Measurements from ENCODE around the gene IGF2BP2.

Gene IGF2BP2

GRCh38 chr3:185730550-185730949 is 94.3 kb downstream of the IGF2BP2 start:
- DNase-seq, result no peak

- DNase-seq, result no peak
Observed at GRCh38 chr3:185729337-185730055, 95.3 kb downstream of the IGF2BP2 start.

DNA sequence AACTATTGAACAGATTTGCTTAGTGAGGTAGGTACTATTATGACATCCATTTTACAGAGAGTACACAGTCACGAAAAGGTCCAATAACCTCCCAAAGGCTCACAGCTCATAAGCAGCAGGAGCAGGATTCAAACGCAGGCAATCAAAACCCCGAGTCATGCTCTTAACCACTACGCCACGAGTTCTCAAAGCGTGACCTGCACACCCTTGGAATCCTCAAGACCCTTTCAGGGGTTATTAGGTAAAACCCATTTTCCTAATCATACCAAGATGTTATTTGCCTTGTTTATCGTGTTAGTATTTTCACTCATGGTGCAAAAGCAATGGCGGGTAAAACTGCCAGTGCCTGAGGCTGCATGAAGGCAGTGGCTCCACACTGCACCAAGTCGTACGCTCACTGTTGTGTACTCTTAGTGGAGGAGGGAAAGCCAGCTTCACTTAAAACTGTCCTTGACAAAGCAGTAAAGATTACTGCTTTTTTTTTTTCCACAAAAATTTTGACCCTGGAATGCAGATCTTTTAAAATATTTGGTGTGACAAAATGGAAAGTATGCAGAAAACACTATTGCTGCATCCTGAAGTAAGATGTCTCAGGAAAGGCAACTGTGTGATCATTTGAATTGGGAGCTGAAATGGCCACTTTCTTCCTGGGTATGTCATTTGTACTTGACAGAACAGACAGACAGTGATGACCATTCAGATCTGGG is 96.1 kb downstream of the IGF2BP2 start:
- DNase-seq, result no peak

DNA sequence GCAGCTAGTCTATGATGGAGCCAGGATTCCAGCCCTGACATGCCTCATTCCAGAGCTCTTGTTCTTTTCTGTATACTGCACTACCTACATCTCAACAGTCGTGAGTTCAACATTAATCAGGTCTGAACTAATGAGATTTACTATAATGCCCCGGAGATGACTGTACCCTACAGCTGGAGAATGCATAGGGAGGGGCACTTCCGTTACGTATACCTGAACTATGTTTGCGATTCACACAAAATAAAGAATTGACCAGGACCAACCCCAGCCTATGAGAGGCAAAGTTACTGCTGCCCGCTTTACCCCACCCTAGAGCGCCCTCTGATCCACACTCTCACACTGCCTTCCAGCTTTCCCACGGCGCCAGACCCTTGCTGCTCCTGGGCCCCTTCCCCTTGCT is 97.0 kb downstream of the IGF2BP2 start:
- no peak for DNase-seq

- DNase-seq, result no peak
Observed at GRCh38 chr3:185726254-185726967, 98.4 kb downstream of the IGF2BP2 start.

DNA sequence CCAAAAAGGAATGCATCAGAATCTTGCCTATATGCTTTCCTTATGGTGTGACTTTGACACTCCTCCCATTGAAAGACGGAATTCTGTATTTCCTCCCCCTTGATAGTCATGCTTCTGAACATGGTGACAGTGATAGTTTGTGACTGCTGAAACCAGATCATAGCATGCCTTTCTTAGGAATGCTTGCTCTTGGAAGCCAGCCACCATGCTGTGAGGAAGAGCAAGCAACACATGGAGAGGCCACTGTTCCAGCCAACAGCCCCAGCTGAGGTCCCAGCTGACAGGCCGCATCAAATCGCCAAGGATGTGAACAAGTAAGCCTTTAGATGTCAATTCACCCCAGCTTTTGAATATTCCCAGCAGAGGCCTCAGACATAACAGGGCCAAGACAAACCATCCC is 100.1 kb downstream of the IGF2BP2 start:
- DNase-seq, result no peak

DNA sequence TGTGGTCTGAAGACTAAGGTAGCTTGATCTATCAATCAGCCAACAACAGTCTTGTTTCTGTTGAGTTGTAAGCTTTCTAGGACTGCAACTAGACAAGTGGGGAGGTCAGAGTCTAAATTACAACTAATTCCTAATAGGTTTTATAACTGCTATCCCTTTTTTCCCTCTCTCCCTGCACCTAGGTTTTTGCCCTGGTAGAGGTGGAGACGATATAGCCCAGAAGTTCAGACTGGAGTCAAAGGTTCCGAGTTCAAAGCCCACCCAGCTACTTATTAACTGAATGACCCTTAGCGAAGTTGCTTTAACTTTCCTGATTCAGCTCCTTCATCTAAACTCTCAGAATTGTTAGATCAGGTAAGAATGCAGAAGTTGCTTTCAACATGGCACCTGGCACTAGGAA is 100.6 kb downstream of the IGF2BP2 start:
- no peak for DNase-seq

DNA sequence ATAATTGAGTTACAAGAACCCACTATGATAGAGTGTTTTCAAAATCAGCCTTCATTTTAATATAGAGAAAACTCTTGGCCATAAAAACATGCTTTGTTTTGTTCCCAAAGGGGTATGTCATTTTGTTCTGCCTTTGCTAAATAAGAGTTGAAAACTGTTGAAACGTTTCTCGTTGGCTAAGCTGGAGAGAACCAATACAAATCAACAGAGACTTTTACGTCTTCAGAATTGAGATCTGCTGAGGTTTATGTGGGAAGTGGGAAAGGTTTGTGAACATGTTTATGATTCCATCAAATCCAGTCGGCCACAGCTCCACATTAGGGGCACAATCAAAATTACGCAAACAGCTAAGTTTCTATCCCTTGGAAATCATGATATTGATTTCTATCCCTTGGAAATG is 102.0 kb downstream of the IGF2BP2 start:
- DNase-seq, result no peak

DNA sequence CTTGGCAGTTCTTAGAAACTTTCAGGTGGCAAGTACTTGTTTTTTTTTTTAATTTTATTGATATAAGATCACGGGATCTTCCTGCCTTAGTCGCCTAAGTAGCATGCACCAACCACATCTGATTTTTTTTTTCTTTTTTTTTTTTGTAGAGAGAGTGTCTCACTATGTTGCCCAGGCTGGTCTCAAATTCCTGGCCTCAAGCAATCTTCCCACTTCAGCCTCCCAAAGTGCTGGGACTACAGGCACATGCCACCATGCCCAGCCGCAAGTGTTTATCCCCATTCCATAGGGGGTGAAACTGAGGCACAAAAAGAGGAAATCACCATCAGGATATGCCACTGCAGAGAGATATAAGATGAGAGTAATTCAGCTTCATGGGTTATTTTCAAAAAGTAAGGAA is 102.9 kb downstream of the IGF2BP2 start:
- no peak for DNase-seq

- no peak for DNase-seq
Observed at GRCh38 chr3:185720326-185720725, 104.5 kb downstream of the IGF2BP2 start.

DNA sequence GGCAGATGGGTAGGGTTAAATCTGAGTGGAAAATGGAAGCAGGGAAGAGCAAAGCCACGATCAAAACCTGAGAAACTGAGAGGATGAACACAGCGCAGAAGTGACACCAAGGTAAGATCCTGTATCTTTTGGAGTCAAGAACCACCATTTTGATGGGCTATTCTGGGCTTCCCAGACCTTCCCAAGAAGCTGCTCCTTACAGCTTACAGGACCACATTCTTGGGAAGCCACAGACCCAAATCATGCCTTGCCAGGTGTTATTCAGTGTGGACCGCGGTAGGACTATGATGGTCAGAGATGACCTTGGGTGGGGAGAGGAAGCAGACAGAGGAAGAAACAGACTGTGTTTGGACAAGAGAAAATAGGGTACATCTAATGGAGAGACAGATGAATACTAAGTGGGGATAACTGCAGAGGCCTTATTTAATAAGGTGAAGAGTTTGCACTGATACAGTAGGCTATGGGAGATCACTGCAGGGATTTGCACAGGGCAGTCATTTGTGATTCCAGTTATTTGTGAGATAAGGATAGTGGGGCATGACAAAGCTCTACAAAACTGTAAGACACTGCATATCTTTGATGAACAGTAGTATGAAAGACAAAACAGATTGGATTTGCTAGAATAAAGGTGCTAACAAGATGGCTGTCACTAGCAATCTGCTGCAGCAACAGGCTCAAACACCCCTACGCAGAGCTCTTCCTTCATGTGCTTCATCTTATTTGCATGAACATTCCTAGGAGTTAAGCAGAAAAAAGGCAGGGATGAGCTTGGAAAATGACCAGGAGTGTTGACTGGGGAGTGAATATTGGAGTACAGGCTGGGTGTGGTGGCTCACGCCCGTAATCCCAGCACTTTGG is 105.9 kb downstream of the IGF2BP2 start:
- DNase-seq, result no peak

- no peak for DNase-seq
Observed at GRCh38 chr3:185717627-185718402, 107.0 kb downstream of the IGF2BP2 start.

GRCh38 chr3:185717121-185717520 is 107.7 kb downstream of the IGF2BP2 start:
- no peak for DNase-seq

GRCh38 chr3:185716436-185717108 is 108.3 kb downstream of the IGF2BP2 start:
- DNase-seq, result no peak

DNA sequence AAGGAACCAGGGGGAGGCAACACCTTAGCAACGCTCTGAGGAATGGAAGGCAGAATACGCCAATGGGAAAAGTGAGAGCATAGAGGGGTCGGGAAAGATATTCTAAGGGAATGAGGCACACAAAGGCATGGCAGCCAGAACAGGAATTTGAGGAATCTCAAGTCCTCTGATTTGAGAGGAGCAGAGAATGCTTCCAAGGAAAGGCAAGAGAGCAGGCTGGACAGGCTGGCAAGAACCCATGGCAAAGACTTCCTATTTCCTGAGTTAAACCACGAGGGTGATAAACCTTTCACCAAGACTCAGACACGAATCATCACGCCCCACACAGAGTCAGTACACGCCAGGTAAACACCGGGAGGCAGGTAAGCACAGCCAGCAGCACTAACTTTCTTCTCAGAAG is 109.8 kb downstream of the IGF2BP2 start:
- DNase-seq, result no peak

- DNase-seq, result no peak
Observed at GRCh38 chr3:185714085-185714484, 110.8 kb downstream of the IGF2BP2 start.

GRCh38 chr3:185713015-185713414 is 111.8 kb downstream of the IGF2BP2 start:
- no peak for DNase-seq

DNA sequence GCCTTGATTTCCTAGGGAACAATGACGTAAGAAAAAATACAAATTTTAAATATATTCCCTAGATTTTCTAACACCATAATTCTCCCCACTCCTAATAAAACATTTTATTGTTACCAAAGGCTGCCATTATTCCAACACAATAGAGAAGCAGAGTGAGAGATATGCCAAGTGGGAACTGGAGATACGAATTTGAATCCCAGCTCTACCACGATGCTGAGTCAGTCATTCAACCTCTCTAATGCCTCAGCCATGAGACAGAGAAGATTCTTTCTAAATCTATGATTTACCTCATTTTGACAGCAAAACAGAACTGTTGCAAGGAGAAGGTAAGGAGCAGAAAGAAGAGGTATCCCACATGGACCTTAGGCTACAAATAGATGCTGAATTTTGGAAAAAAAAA is 112.5 kb downstream of the IGF2BP2 start:
- DNase-seq, result no peak

DNA sequence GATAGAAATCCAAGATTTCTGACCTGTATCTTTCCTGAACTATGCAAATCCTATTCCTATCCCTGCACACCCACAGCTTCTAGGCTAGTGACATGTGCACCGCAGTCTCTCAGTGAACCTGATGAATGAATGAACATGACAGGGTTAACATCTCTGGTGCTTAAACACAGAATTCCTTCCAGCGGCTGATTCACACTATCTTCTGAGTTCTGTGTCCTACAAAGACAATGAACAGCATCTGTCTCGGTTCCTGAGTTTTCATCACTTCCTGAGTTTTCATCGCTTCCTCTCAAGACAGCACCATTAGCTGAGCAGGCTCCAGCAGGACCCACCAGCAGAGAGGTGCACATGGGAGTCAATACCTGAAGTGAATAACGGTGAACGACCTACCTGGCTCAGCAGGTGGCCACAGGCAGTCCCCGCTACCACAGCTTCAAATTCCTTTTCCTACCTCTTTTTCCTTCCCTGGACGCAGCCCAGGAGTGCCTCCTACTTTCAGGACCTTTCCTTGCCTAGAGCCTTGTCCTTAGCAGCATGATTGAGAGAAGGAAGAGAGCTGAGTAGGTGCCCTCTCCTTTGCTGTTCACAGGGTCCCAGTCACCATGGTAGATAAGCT is 113.5 kb downstream of the IGF2BP2 start:
- no peak for DNase-seq

- no peak for DNase-seq
Observed at GRCh38 chr3:185709251-185709955, 115.4 kb downstream of the IGF2BP2 start.

DNA sequence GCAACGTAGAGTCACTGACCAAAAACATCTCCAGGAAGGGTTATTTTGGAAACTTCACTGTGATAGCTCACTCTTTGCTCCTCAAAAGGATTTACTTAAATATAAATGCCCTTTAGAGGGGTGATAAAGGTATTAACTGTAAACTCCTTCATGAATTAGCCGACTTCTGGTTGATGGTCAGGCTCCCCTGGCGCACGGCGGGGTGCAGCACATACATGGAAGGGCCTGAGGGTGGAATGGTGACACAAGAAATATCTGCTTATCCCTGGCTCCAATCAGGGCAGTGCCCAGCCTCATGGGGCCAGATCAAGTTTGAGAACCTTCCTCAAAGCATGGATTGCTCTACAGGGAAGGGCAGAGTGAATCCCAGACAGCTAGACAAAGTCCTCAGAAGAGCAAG is 116.5 kb downstream of the IGF2BP2 start:
- DNase-seq, result no peak

Measured in NCI-H1105 treated with DMSO at 0.1 percent for 48 hours (cell line).